Heart left ventricle (tissue), 13 donors: Measurements from ENCODE around the gene ENTPD1.

Source experiments
- POLR2A ChIP-seq, 2 donors: fragments of 450-650 bp; IDR thresholded peaks; one replicate each; pipeline ENCODE4 v1.6.1; 2017; ENCODE audit warnings: antibody characterized with exemption in 2 of 2, mild to moderate bottlenecking in 2 of 2, moderate library complexity in 2 of 2
- TF ChIP-seq, protein P1 (sequence below), 12 donors: fragments of 200-600 bp; sonication (generic) in 4 of 12; IDR thresholded peaks; one replicate each; pipeline versions ENCODE4 v1.5.0 to v1.8.0; 2018 to 2022; ENCODE audit warnings: antibody characterized with exemption in 12 of 12, mild to moderate bottlenecking in 5 of 12
- donor health status: ischemic (EF 13 %, LVEDD 7.1; RV severe dilation, severe dysfunction).
- donor health status: DM: no; HTN: yes; CAD: no.
- donor health status: DM: no; HTN: no; CAD: no.
- donor health status: ischemic (EF 25% LVEDD 6.9; RV normal size, moderate dysfunction).
- donor health status: ischemic (EF 25% LVEDD 5.7; RV mildly dilated, moderate dysfunction).
- donor health status: ischemic (EF 35%, LVEDD 5.7; RV mildly dilated, moderate dysfunction).
- donor health status: nonischemic (EF 11% LVEDD 7.7; RV severe dilation, severe dysfunction).
- donor health status: DM: yes; HTN: yes; CAD: no.
- donor health status: PGD.
- donor health status: ischemic (EF 29% LVEDD 5.4; RV normal size, mild dysfunction).
- donor health status: nonischemic (EF 23%, LVEDD 6.1; RV moderate dilation, normal function).

DNA sequence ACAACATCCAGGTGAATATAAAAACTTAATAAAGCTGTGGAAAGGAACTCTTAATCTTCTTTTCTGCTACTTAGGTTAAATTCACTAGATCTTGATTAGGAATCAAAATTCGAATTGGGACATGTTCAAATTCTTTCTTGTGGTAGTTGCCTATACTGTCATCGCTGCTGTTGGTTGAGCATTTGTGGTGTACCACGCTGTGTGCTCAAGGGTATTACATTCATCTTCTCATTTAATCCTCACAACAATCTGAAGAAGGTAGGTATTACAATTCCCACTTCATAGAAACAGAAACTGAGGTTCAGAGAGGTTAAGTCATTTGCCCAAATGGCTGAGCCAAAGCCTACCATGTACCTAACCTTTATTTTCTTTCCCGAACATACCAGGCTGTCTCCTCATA, 111.9 kb downstream of the ENTPD1 start:
- TF ChIP-seq, protein P1, sequence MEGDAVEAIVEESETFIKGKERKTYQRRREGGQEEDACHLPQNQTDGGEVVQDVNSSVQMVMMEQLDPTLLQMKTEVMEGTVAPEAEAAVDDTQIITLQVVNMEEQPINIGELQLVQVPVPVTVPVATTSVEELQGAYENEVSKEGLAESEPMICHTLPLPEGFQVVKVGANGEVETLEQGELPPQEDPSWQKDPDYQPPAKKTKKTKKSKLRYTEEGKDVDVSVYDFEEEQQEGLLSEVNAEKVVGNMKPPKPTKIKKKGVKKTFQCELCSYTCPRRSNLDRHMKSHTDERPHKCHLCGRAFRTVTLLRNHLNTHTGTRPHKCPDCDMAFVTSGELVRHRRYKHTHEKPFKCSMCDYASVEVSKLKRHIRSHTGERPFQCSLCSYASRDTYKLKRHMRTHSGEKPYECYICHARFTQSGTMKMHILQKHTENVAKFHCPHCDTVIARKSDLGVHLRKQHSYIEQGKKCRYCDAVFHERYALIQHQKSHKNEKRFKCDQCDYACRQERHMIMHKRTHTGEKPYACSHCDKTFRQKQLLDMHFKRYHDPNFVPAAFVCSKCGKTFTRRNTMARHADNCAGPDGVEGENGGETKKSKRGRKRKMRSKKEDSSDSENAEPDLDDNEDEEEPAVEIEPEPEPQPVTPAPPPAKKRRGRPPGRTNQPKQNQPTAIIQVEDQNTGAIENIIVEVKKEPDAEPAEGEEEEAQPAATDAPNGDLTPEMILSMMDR (IDR thresholded peaks at IDR 0.05) = no peak
- no peak for TF ChIP-seq POLR2A (IDR thresholded peaks at IDR 0.05)
